ENCODE data around the gene ATP7B. TPM values are rescaled to one million over a fixed set of nuclear protein-coding genes. Genes with fewer than 3 reads are reported as not detected.

Gene ATP7B
- total RNA-seq, 1 experiment from 2014 or later = 5.6 TPM

DNA sequence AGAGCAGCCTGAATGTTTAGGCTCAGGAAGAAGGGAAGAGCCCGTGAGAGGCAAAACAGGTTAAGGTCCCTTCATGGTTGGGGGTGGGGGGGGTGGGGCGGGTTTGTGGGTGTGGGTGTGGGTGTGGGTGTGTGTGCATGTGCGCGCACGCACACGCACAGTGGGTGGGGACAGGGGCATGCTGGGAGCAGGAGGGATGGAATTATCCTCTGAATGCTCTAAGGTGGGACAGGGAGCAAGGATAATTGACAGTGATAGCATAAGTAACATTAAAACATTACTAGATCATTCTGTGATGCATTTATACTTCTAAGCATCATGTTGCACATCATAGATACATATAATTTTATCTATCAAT lies 84.7 kb downstream of the ATP7B start:
- H3K27ac Mint-ChIP-seq (ENCODE audit: unreplicated experiment) = no peak overlapping the region
- BruUV-seq (replicated peaks) = no TSS peak
- CTCF ChIA-PET = no interaction called here

GRCh38 chr13:51925865-51926527 lies 85.3 kb downstream of the ATP7B start:
- BruUV-seq (replicated peaks) = no TSS peak
- intact Hi-C loops (cut with micrococcal nuclease; ENCODE audit: unreplicated experiment) = no loop called here
- no peak overlapping the region for H3K4me3 Mint-ChIP-seq (ENCODE audit: low read depth, unreplicated experiment)
- no peak overlapping the region for H3K27ac Mint-ChIP-seq (ENCODE audit: unreplicated experiment)
- TF ChIP-seq CTCF (IDR thresholded peaks at IDR 0.05; ENCODE audit: unreplicated experiment) = no peak
- CTCF ChIA-PET = no interaction called here
- no peaks in the 10 kb centered on the region for H3K9me3 Mint-ChIP-seq (ENCODE audit: low read depth, unreplicated experiment)
- H3K4me1 Mint-ChIP-seq (ENCODE audit: low read depth, unreplicated experiment) = no peaks in the 10 kb centered on the region
- DNase-seq = no peak
- no peaks in the 10 kb centered on the region for H3K36me3 Mint-ChIP-seq (ENCODE audit: insufficient read depth, unreplicated experiment)
- H3K27me3 Mint-ChIP-seq (ENCODE audit: unreplicated experiment) = peaks cover 25% of the 10 kb centered on the region

More for the DNA sequence above, 84.7 kb downstream of the ATP7B start:
- intact Hi-C loops (cut with micrococcal nuclease; ENCODE audit: unreplicated experiment) = no loop called here
- Mint-ChIP-seq H3K36me3 (ENCODE audit: insufficient read depth, unreplicated experiment) (no peaks in the 10 kb centered on the region), H3K4me3 (ENCODE audit: low read depth, unreplicated experiment) (no peak overlapping the region), H3K27me3 (ENCODE audit: unreplicated experiment) (peaks cover 25% of the 10 kb centered on the region), H3K4me1 (ENCODE audit: low read depth, unreplicated experiment) (no peaks in the 10 kb centered on the region), H3K9me3 (ENCODE audit: low read depth, unreplicated experiment) (no peaks in the 10 kb centered on the region)
- TF ChIP-seq CTCF (IDR thresholded peaks at IDR 0.05; ENCODE audit: unreplicated experiment) = no peak
- no peak for DNase-seq

DNA sequence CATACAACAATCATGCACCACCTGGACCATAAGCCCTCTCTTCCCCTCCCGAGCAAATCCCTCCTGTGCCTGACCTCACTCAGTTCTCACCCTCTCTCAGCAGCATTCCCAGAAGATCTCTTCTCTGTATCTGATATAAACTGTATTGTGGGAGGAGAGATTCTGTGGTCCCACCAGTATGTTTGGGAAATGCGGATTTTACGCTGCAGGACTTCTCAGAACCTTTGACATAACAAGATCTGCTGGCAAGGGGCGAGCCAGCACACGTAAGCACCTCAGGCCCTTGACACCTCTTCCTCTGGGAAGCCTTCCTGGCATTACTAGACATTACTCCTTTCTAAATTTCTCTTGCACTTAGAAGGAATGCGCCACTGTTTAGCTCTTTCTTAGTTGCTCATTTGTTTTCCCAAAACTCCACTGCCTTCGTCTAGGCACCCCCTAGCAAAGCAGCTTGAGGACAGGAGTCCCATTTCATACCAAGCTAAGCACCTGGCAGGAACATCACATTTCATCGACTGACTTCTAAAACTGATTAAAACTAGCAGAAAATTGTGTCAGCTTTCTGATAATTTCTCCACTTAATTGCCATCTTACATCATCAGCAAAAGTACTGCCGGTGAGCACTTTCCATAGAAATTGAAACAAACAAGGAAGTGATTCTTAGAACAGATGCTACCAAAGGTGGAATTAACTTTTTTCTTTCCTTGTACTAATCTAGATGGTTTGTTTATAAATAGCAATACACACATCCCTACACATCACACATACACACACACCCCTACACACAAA lies 86.3 kb downstream of the ATP7B start:
- intact Hi-C loops (cut with micrococcal nuclease; ENCODE audit: unreplicated experiment) = no loop called here
- no peaks in the 10 kb centered on the region for H3K9me3 Mint-ChIP-seq (ENCODE audit: low read depth, unreplicated experiment)
- no peak for TF ChIP-seq CTCF (IDR thresholded peaks at IDR 0.05; ENCODE audit: unreplicated experiment)
- CTCF ChIA-PET = no interaction called here
- no peak overlapping the region for H3K4me3 Mint-ChIP-seq (ENCODE audit: low read depth, unreplicated experiment)
- no peaks in the 10 kb centered on the region for H3K4me1 Mint-ChIP-seq (ENCODE audit: low read depth, unreplicated experiment)
- no peaks in the 10 kb centered on the region for H3K36me3 Mint-ChIP-seq (ENCODE audit: insufficient read depth, unreplicated experiment)
- peaks cover 25% of the 10 kb centered on the region for H3K27me3 Mint-ChIP-seq (ENCODE audit: unreplicated experiment)
- no peak overlapping the region for H3K27ac Mint-ChIP-seq (ENCODE audit: unreplicated experiment)
- no peak for DNase-seq
- no TSS peak for BruUV-seq (replicated peaks)

DNA sequence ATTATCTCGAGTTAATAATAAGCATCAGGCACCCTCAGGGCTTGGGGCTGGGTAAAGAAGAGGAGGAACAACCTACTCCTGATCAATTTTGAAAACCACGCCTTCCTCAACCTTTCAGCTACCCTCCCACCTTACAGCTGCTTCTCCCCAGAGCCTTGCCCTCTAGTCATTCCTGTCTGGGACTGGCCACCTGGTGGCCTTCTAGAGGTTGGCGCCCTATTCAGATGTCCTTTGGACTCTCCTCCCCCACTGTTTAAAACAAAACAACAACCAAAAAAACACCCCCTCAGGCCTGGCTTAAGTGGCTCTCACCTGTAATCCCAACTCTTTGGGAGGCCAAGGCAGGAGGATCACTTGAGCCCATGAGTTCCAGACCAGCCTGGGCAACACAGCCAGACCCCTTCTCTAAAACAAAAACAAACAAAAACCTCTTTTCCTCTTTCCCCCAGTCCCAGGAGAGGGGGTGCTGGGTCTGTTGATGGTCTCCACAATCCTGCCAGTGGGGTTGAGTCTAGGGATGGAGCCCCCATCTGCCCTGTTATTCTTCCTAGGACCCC lies 87.2 kb downstream of the ATP7B start:
- DNase-seq = no peak
- CTCF ChIA-PET = no interaction called here
- no TSS peak for BruUV-seq (replicated peaks)
- Mint-ChIP-seq H3K36me3 (ENCODE audit: insufficient read depth, unreplicated experiment) (no peaks in the 10 kb centered on the region), H3K4me1 (ENCODE audit: low read depth, unreplicated experiment) (no peaks in the 10 kb centered on the region), H3K4me3 (ENCODE audit: low read depth, unreplicated experiment) (no peak overlapping the region), H3K9me3 (ENCODE audit: low read depth, unreplicated experiment) (no peaks in the 10 kb centered on the region), H3K27ac (ENCODE audit: unreplicated experiment) (no peak overlapping the region), H3K27me3 (ENCODE audit: unreplicated experiment) (peaks cover 25% of the 10 kb centered on the region)
- no peak for TF ChIP-seq CTCF (IDR thresholded peaks at IDR 0.05; ENCODE audit: unreplicated experiment)
- intact Hi-C loops (cut with micrococcal nuclease; ENCODE audit: unreplicated experiment) = no loop called here
